ENCODE results near the gene S100A2. TPM values are rescaled to one million over a fixed set of nuclear protein-coding genes. Genes with fewer than 3 reads are reported as not detected.
A peak's percentile ranks its signal among the peaks of the same experiment; 100 is the strongest.
"Not testable (repeated sequence)": the region's sequence is repeated elsewhere in the genome, so short reads cannot be mapped to it uniquely, and the experiment has no call there.

Gene S100A2
- total and polyA plus RNA-seq, 10 donors: 0.60 to 5.2 (median 0.97) TPM; not detected in 5

GRCh38 chr1:153592748-153593147 is 27.1 kb upstream of the S100A2 start:
- Histone ChIP-seq H3K4me3 (no peak overlapping the region), H3K36me3 (no peaks in the 10 kb centered on the region), H3K27ac (peak overlapping the region in 1 of 8 donors; percentile 5), H3K27me3 (replicated peaks in 1 of 7) (no peaks in the 10 kb centered on the region), H3K9me3 (no peaks in the 10 kb centered on the region), H3K4me1 (peaks cover 0 to 15% (median 8%) of the 10 kb centered on the region in 6 donors)
- intact Hi-C loops (cut with DNase I; ENCODE audit: low total_unique reads): no loop called here
- WGBS, 5 donors: 74 to 81% (median 79%) methylated on average over 4 of the region's 4 CpGs
- TF ChIP-seq POLR2A (IDR thresholded peaks at IDR 0.05) (no peak), CTCF (IDR thresholded peaks at IDR 0.05 in 8 of 11, conservative IDR thresholded peaks at IDR 0.05 in 3 of 11) (no peak), POLR2AphosphoS5 (IDR thresholded peaks at IDR 0.05) (no peak)
- DNase-seq: no peak

GRCh38 chr1:153588482-153588881 is 22.8 kb upstream of the S100A2 start:
- no peak overlapping the region for H3K4me3 ChIP-seq
- TF ChIP-seq POLR2AphosphoS5 (IDR thresholded peaks at IDR 0.05): no peak
- no peak for TF ChIP-seq POLR2A (IDR thresholded peaks at IDR 0.05)
- no peak for TF ChIP-seq CTCF (IDR thresholded peaks at IDR 0.05 in 8 of 11, conservative IDR thresholded peaks at IDR 0.05 in 3 of 11)

DNA sequence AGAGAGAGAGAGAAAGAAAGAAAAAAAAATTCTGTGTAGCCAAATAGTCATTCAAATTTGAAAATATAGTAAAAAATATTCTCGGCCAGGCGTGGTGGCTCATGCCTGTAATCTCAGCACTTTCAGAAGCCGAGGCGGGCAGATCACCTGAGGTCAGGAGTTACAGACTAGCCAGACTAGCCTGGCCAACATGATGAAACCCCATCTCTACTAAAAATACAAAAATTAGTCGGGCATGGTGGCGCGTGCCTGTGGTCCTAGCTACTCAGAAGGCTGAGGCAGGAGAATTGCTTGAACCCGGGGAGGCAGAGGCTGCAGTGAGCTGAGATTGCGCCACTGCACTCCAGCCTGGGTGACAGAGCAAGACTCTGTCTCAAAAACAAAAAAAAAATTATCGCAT is 22.4 kb upstream of the S100A2 start:
- H3K36me3 ChIP-seq; H3K9me3 ChIP-seq; H3K27me3 ChIP-seq (replicated peaks in 1 of 7); intact Hi-C loops (cut with DNase I; ENCODE audit: low total_unique reads); H3K4me3 ChIP-seq: not testable (repeated sequence)
- DNase-seq: peak; percentile 18
- Histone ChIP-seq H3K27ac (peak overlapping the region in 5 of 8 donors; percentile 38 to 65 (median 52)), H3K4me1 (peaks cover 0 to 24% (median 13%) of the 10 kb centered on the region in 6 donors)
- 88 to 94% (median 88%) methylated on average over 10 of the region's 10 CpGs for WGBS, 5 donors

More at GRCh38 chr1:153588482-153588881, 22.8 kb upstream of the S100A2 start:
- H3K9me3 ChIP-seq: no peaks in the 10 kb centered on the region
- peaks cover 0 to 24% (median 13%) of the 10 kb centered on the region in 6 donors for H3K4me1 ChIP-seq
- no peaks in the 10 kb centered on the region for H3K27me3 ChIP-seq (replicated peaks in 1 of 7)
- intact Hi-C loops (cut with DNase I; ENCODE audit: low total_unique reads): no loop called here
- no peak for DNase-seq
- 60 to 81% (median 64%) methylated on average over 2 of the region's 2 CpGs for WGBS, 5 donors
- no peaks in the 10 kb centered on the region for H3K36me3 ChIP-seq
- H3K27ac ChIP-seq: peak overlapping the region in 3 of 8 donors; percentile 39 to 65 (median 52)

DNA sequence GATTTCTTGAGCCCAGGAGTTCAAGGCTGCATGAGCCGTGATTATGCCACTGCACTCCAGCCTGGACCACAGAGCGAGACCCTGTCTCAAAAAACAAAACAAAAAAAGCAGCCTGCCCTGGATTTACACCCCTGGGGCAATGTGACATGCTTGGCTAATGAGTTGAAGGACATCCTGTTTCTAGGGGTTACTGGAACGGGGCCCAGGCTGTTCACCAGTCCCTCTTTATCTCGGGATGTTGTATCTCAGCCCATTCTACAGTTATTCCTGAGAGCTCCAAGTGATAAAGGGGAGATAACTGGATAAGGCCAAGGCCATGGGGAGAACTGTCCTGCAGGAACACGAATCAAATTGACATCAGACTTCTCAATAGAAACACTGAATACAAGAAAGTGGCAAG is 21.7 kb upstream of the S100A2 start:
- peaks cover 0 to 24% (median 13%) of the 10 kb centered on the region in 6 donors for H3K4me1 ChIP-seq
- no peaks in the 10 kb centered on the region for H3K36me3 ChIP-seq
- no peak overlapping the region for H3K4me3 ChIP-seq
- DNase-seq: peak; percentile 50
- WGBS, 5 donors: 44 to 76% (median 53%) methylated on average over 5 of the region's 5 CpGs
- TF ChIP-seq POLR2AphosphoS5 (IDR thresholded peaks at IDR 0.05) (no peak), POLR2A (IDR thresholded peaks at IDR 0.05) (no peak), CTCF (IDR thresholded peaks at IDR 0.05 in 8 of 11, conservative IDR thresholded peaks at IDR 0.05 in 3 of 11) (no peak)
- intact Hi-C loops (cut with DNase I; ENCODE audit: low total_unique reads): no loop called here
- H3K9me3 ChIP-seq: no peaks in the 10 kb centered on the region
- no peaks in the 10 kb centered on the region for H3K27me3 ChIP-seq (replicated peaks in 1 of 7)
- H3K27ac ChIP-seq: peak overlapping the region in 7 of 8 donors; percentile 9 to 65 (median 39)

- intact Hi-C loops (cut with DNase I; ENCODE audit: low total_unique reads): no loop called here
- Histone ChIP-seq H3K27ac (peak overlapping the region in 5 of 8 donors; percentile 29 to 65 (median 52)), H3K36me3 (no peaks in the 10 kb centered on the region), H3K4me3 (no peak overlapping the region), H3K27me3 (replicated peaks in 1 of 7) (no peaks in the 10 kb centered on the region), H3K9me3 (no peaks in the 10 kb centered on the region), H3K4me1 (peaks cover 0 to 24% (median 13%) of the 10 kb centered on the region in 6 donors)
- no peak for DNase-seq
- 44 to 64% (median 57%) methylated on average over 1 of the region's 1 CpG for WGBS, 5 donors
- TF ChIP-seq CTCF (IDR thresholded peaks at IDR 0.05 in 8 of 11, conservative IDR thresholded peaks at IDR 0.05 in 3 of 11) (no peak), POLR2AphosphoS5 (IDR thresholded peaks at IDR 0.05) (no peak), POLR2A (IDR thresholded peaks at IDR 0.05) (no peak)
These were observed 20.7 kb upstream of the S100A2 start for GRCh38 chr1:153586347-153586746.

Measured in spleen (tissue), 11 donors.